ENCODE measurements around the gene KDM2B.

The KDM2B gene

GRCh38 chr12:121454921-121455320 is 125.9 kb downstream of the KDM2B start:
- TF ChIP-seq CTCF (IDR thresholded peaks at IDR 0.05; ENCODE audit: extremely low read depth, missing control alignments): no peak

GRCh38 chr12:121453629-121454028 is 127.2 kb downstream of the KDM2B start:
- no peak for TF ChIP-seq CTCF (IDR thresholded peaks at IDR 0.05; ENCODE audit: extremely low read depth, missing control alignments)
- DNase-seq (ENCODE audit: low spot score): no peak

More at GRCh38 chr12:121454921-121455320, 125.9 kb downstream of the KDM2B start:
- no peak for DNase-seq (ENCODE audit: low spot score)

GRCh38 chr12:121452985-121453360 is 127.8 kb downstream of the KDM2B start:
- TF ChIP-seq CTCF (IDR thresholded peaks at IDR 0.05; ENCODE audit: extremely low read depth, missing control alignments): no peak
- no peak for DNase-seq (ENCODE audit: low spot score)

GRCh38 chr12:121452340-121452984 is 128.4 kb downstream of the KDM2B start:
- no peak for TF ChIP-seq CTCF (IDR thresholded peaks at IDR 0.05; ENCODE audit: extremely low read depth, missing control alignments)
- DNase-seq (ENCODE audit: low spot score): no peak

- DNase-seq (ENCODE audit: low spot score): no peak
- TF ChIP-seq CTCF (IDR thresholded peaks at IDR 0.05; ENCODE audit: extremely low read depth, missing control alignments): no peak
These were observed 128.9 kb downstream of the KDM2B start for GRCh38 chr12:121451961-121452339.

GRCh38 chr12:121448771-121449315 is 132.0 kb downstream of the KDM2B start:
- DNase-seq (ENCODE audit: low spot score): no peak

More at GRCh38 chr12:121448771-121449315, 132.0 kb downstream of the KDM2B start:
- TF ChIP-seq CTCF (IDR thresholded peaks at IDR 0.05; ENCODE audit: extremely low read depth, missing control alignments): no peak

All from GM20000 (cell line).